Sigmoid colon (tissue), 4 donors: ENCODE results near the gene WFS1.

ENCODE experiments used
- CTCF ChIP-seq, 4 experiments: fragments of 450-650 bp in 3 of 4; fragments of 200-600 bp in 1 of 4; IDR thresholded peaks; one replicate each; pipeline ENCODE4 v1.5.1; 2016 to 2019; ENCODE audit warnings: antibody characterized with exemption in 4 of 4, mild to moderate bottlenecking in 3 of 4, moderate library complexity in 2 of 4
- POLR2A ChIP-seq, 2 donors: fragments of 450-650 bp; IDR thresholded peaks; one replicate each; pipeline ENCODE4 v1.6.1; 2016; ENCODE audit warnings: antibody characterized with exemption in 2 of 2, mild to moderate bottlenecking in 2 of 2, moderate library complexity in 2 of 2
- POLR2AphosphoS5 ChIP-seq, 4 donors: sonication (generic); formaldehyde crosslinking; IDR thresholded peaks; one replicate each; pipeline ENCODE4 v1.6.1; 2017; ENCODE audit warnings: antibody characterized with exemption in 4 of 4

GRCh38 chr4:6265546-6265945 lies 4.1 kb upstream of the WFS1 start:
- TF ChIP-seq CTCF (IDR thresholded peaks at IDR 0.05) (no peak), POLR2A (IDR thresholded peaks at IDR 0.05) (no peak), POLR2AphosphoS5 (IDR thresholded peaks at IDR 0.05) (no peak)
